Glomerular visceral epithelial cell (primary cell): ENCODE data around the gene TGFBR3.

ENCODE experiments used
- DNase-seq: peaks from one replicate; pipeline ENCODE4 v3.0.0-alpha.2; 2016; ENCODE audit errors: extremely low spot score

Gene TGFBR3

DNA sequence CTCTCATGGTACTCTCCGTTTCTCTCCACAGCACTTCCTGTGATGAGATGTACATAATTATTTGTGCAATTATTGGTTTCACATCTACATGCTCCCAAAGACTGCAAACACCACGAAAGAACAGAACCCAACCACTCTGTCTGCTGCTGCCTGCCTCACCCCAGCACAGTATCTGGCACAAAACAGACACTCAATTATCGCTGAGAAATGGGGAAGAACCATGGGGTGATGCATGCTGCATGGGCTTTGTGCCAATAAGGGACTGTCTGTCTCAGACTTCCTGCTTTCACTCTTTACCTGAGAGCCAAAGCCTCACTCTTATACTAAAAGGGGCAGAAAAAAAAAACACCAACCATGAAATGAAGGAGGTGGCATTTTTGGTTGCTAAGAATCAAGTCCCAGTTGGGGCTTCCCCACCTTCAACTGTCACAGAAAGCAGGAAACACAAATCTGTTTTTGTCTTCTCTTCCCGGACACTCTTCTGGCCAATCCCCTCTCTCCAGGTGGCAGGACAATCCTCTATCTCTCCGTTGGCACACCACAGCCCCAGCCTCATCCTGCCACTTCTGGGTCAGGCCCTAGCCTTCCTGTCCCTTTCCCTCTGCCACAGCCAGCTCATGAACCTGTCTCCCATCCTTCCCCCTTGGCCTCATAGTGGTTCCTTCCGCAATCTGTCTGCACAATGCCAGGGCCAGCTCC lies 82.0 kb downstream of the TGFBR3 start:
- DNase-seq, result peak; percentile 22

GRCh38 chr1:91803123-91803522 lies 82.8 kb downstream of the TGFBR3 start:
- DNase-seq, result no peak

- DNase-seq, result no peak
Observed at GRCh38 chr1:91801496-91802115, 84.3 kb downstream of the TGFBR3 start.

DNA sequence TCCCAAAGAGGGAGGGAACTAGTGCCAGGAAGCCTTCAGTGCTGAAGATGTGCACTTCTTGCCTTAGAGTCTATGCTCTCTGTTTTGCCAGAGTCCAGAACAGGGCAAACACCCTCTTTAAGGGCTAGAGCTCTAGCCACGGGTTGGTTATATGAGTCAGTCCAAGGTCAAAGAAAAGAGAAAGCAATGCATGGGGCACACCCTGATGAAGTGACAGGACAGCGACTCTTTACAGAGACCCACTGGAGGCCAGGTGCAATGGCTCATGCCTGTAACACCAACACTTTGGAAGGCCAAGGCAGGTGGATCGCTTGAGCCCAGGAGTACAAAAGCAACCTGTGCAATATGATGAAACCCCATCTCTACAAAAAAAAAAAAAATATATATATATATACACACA lies 86.1 kb downstream of the TGFBR3 start:
- DNase-seq, result no peak

- DNase-seq, result no peak
Observed at GRCh38 chr1:91799159-91799558, 86.8 kb downstream of the TGFBR3 start.

DNA sequence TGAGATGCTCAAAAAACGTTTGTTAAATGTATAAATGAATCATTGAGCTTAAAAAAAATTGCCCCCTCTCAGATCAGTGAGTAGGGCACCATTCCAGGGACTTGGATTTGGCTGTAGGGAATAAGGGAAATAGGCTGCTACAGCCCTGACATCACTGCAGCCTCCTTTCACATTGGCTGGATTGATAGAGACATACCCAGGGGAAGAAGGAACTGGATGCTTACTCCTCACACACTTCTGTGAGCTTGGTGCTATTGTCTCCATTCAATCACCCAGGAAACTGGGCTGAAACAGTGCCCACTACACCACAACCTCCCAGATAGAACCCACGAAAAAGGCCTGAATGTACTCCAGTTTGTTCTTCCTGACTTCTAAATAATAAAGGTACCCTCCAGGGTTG lies 87.2 kb downstream of the TGFBR3 start:
- no peak for DNase-seq

DNA sequence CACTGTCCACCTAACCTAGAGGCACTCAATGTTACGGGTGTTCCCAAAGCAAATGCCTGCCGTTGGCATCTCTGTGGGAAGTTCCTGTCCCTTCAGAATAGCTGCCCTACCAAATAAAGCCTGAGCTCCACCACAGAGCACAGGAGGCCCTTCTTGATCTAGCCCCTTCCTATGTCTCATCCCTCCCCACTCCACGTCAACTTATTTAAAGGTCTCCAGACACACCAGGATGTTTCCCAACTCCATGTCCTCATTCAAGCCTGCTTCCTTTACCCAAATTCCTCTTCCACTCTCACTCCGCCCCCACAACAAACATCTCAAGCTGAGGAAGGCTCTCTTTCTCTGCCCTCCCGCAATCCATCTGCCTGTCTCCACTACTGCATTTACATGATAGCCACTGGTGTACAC lies 87.7 kb downstream of the TGFBR3 start:
- DNase-seq, result no peak

- no peak for DNase-seq
Observed at GRCh38 chr1:91797164-91797563, 88.8 kb downstream of the TGFBR3 start.

DNA sequence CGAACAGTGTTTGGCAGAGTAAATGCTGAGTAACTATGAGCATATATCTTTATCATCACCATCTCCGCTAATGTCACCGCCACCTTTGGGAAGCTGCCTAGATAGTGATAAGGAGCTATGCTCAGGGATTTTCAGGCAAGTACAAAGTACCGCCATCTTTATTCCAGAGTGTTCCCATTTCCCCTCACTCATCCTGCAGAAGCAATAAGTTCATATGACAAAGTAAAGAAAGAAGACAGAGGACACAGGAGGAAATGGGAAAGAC lies 89.6 kb downstream of the TGFBR3 start:
- no peak for DNase-seq

- DNase-seq, result peak; percentile 43
Observed at GRCh38 chr1:91795591-91796389, 90.2 kb downstream of the TGFBR3 start.

GRCh38 chr1:91793877-91794276 lies 92.1 kb downstream of the TGFBR3 start:
- DNase-seq, result no peak

DNA sequence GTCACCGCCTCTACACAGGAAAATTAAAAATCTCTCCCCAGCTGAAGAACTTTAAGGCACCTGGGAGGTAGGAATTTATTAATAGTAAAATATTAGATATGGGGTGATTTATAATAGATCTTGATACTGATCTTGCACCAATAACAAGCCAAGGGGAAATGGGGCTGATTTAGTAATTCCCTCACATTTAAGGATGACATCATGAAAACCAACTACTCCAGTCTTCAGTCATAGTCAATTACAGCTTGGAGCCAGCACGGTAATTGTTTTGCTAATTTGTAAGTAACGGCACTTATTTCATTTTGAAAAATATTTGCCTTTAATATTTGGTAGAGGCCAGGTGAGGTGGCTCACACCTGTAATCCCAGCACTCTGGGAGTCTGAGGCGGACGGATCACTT lies 92.8 kb downstream of the TGFBR3 start:
- no peak for DNase-seq

GRCh38 chr1:91792489-91793071 lies 93.4 kb downstream of the TGFBR3 start:
- DNase-seq, result no peak

GRCh38 chr1:91791691-91792488 lies 94.1 kb downstream of the TGFBR3 start:
- DNase-seq, result no peak

- no peak for DNase-seq
Observed at GRCh38 chr1:91791103-91791502, 94.8 kb downstream of the TGFBR3 start.

GRCh38 chr1:91790392-91790791 lies 95.6 kb downstream of the TGFBR3 start:
- DNase-seq, result no peak

DNA sequence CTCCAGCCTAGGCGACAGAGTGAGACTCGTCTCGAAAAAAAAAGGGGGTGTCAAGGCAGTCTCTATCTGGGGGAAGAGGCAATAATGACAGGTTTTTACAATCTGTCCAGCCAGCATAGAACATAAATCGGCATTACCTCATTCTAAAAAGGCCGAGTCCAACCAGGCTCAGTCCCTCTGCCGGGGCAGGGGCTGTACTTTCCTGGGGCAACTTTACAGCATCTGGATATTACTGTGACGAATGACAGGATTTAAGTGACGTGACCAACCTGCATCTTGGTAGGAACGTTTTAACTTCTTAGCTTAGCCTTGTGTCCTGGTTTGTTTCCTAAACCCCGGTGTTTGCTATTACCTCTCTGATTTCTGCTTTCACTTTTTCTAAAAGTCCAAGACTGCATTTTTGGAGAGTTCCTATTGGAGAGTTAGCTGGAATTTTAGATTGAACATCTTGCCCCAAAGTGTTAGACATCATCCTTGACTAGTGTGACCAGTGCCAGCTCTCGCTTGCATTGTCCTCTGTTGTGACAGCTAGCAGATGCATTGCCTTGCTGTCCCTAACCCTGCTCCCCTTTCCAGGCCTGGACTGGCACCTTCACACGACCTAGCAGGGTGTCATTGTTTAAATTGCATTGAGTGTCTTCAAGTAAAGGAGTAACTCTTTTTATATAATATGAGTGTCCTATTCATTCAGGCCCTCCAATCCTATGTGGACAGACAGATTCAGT lies 96.5 kb downstream of the TGFBR3 start:
- DNase-seq, result no peak

GRCh38 chr1:91787919-91788318 lies 98.0 kb downstream of the TGFBR3 start:
- DNase-seq, result no peak

- DNase-seq, result no peak
Observed at GRCh38 chr1:91784616-91785015, 101.3 kb downstream of the TGFBR3 start.

- no peak for DNase-seq
Observed at GRCh38 chr1:91784191-91784590, 101.8 kb downstream of the TGFBR3 start.

GRCh38 chr1:91783423-91784170 lies 102.4 kb downstream of the TGFBR3 start:
- DNase-seq, result no peak
